CD4-positive, alpha-beta T cell (primary cell): ENCODE results near the gene TLCD3A. TPM values are rescaled to one million over a fixed set of nuclear protein-coding genes. Genes with fewer than 3 reads are reported as not detected.

Source experiments
- ATAC-seq: fragments of 200-7000 bp; cut with Tn5 transposase; one replicate; pipeline ENCODE4 v1.10.0; 2022; ENCODE audit warnings: mild to moderate bottlenecking; ENCODE audit not compliant: poor library complexity
- CTCF ChIA-PET: fragments of 350-600 bp; sonication (Branson Sonifier 250); formaldehyde crosslinking; loops from one replicate; lab custom pipeline; 2021; ENCODE audit warnings: antibody characterized with exemption, inconsistent platforms; lab: Charles Lee
- POLR2A ChIA-PET: fragments of 350-600 bp; sonication (Branson Sonifier 250); formaldehyde crosslinking; loops from one replicate; lab custom pipeline; 2021; ENCODE audit warnings: antibody characterized with exemption, inconsistent platforms; lab: Charles Lee
- DNase-seq, 14 experiments: peaks; one replicate each; pipeline ENCODE4 v3.0.0-alpha.2; 2013 to 2020; ENCODE audit warnings: mixed read lengths in 2 of 14
- H3K27ac ChIP-seq, 2 donors: one replicate each; pipeline versions ENCODE4 v1.5.1 to v1.7.0; 2013; ENCODE audit warnings: low read length in 2 of 2, low read depth in 1 of 2, mild to moderate bottlenecking in 1 of 2
- H3K27me3 ChIP-seq, 2 experiments: 1 replicate in 1 of 2; 2 replicates in 1 of 2; pipeline versions ENCODE4 v1.6.1 to v1.7.0; 2013; ENCODE audit warnings: low read length in 2 of 2, control low read depth in 1 of 2, mild to moderate bottlenecking in 1 of 2, moderate library complexity in 1 of 2; ENCODE audit not compliant: insufficient read depth in 2 of 2, control insufficient read depth in 1 of 2
- H3K36me3 ChIP-seq: one replicate; pipeline ENCODE4 v1.6.1; 2013; ENCODE audit warnings: low read length, control low read depth; ENCODE audit not compliant: insufficient read depth
- H3K4me1 ChIP-seq: one replicate; pipeline ENCODE4 v1.6.1; 2013; ENCODE audit warnings: low read length, control low read depth; ENCODE audit not compliant: insufficient read depth
- H3K4me3 ChIP-seq: one replicate; pipeline ENCODE4 v1.5.1; 2013; ENCODE audit warnings: mild to moderate bottlenecking, low read length, moderate library complexity
- H3K9me3 ChIP-seq, 2 experiments: 1 replicate in 1 of 2; 2 replicates in 1 of 2; pipeline versions ENCODE4 v1.6.1 to v1.7.0; 2013; ENCODE audit warnings: low read length in 2 of 2, mild to moderate bottlenecking in 2 of 2, control low read depth in 1 of 2, moderate library complexity in 1 of 2; ENCODE audit not compliant: control insufficient read depth in 1 of 2, insufficient read depth in 1 of 2
- H3K27ac Mint-ChIP-seq: one replicate; pipeline ENCODE4 v1.8.0; 2020; ENCODE audit warnings: mixed read lengths
- H3K27me3 Mint-ChIP-seq: one replicate; pipeline ENCODE4 v1.8.0; 2021; ENCODE audit warnings: mixed read lengths
- H3K36me3 Mint-ChIP-seq: one replicate; pipeline ENCODE4 v1.8.0; 2021; ENCODE audit warnings: low read depth, mixed read lengths
- H3K4me1 Mint-ChIP-seq: one replicate; pipeline ENCODE4 v1.8.0; 2021; ENCODE audit warnings: low read depth, mixed read lengths
- H3K4me3 Mint-ChIP-seq: one replicate; pipeline ENCODE4 v1.8.0; 2020; ENCODE audit warnings: mild to moderate bottlenecking, mixed read lengths
- H3K9me3 Mint-ChIP-seq: one replicate; pipeline ENCODE4 v1.8.0; 2020; ENCODE audit warnings: mixed read lengths
- intact Hi-C, 2 experiments: fragments of 100-400 bp; cut with DNase I in 1 of 2; cut with micrococcal nuclease in 1 of 2; formaldehyde crosslinking; loops; one replicate each; pipeline versions ENCODE4 v1.15.1 to v1.9.0; 2023 to 2025; cut with DNase I, micrococcal nuclease
- total RNA-seq, 174 experiments: library from RNA in 2 of 174; stranded (reverse) in 2 of 174; gene quantifications; one replicate each; pipeline ENCODE4 v1.2.3 and lab custom pipeline; 2021 to 2026
- TF ChIP-seq, protein P1 (sequence below): fragments of 200-600 bp; IDR thresholded peaks from one replicate; pipeline ENCODE4 v1.8.0; 2022; ENCODE audit warnings: antibody characterized with exemption, mild to moderate bottlenecking

Gene TLCD3A
- total RNA-seq, 2 experiments from 2014 or later, result 0.63 to 0.75 TPM

DNA sequence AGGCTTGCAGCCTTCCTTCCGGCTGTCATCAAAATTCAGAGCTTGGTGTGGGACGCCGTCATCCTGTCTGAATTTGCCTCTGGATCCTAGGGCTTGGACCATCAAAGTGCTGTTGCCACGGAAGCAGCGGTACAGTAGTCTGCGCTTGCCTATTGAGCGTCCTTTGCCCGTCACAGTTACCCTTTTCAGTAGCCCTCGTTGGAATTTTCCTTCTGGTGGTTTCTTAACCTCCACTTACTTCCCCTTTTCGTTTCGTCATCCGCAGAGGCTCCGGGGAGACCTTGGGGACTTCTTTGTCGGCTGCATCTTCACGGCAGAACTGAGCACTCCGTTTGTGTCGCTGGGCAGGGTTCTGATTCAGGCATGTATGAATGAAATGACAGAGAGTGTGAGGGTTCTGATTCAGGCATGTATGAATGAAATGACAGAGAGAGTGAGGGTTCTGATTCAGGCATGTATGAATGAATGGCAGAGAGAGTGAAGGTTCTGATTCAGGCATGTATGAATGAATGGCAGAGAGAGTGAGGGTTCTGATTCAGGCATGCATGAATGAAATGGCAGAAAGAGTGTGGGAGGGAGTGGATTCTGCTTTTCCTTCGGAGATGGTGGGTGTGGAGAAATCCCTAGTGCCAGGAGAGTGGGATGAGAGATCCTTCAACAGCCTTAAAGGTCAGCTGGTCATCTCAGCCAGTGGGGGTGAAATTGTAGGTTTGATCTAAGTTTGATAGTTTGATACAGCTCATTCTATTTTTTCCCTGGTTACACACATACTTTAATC lies 8.0 kb downstream of the TLCD3A start:
- POLR2A ChIA-PET, result no interaction called here
- intact Hi-C loops, result no loop called here

DNA sequence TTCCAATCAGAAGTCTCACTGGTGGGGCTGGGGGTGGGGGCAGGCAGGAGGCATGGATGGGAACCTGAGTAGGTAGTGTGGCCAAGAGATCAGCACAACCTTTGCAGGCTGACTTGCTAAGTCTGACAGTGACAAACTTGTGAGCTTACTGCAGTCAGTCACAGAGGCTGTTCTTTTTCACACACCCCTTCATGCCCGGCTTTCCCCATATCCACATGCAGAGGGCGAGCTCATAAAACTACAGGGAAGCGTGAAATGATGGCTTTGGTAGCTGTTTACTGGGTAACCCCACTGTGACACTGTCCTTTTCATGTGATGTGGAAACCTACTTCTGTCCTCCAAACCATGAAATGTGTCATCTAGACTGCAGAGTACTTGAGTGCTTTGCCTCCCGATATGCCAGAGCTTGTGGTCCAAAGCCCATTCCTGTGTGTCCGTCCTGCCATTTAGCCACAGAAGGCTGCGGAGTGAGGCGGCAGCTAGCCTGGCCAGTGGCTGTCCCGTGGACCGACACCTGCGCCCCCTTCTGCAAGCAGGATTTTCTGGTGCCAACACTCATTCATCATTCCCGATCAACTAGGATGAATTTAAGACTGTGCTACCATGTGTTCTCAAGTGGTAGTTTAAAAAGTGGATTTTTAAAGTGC lies 9.9 kb downstream of the TLCD3A start:
- Histone ChIP-seq H3K27me3 (no peaks in the 10 kb centered on the region), H3K36me3 (peaks cover 41% of the 10 kb centered on the region), H3K9me3 (no peaks in the 10 kb centered on the region), H3K27ac (no peak overlapping the region), H3K4me3 (no peak overlapping the region), H3K4me1 (peaks cover 4% of the 10 kb centered on the region)
- ATAC-seq (no peak), DNase-seq (no peak)
- H3K4me1 Mint-ChIP-seq, result peaks cover 8% of the 10 kb centered on the region
- no peak overlapping the region for H3K4me3 Mint-ChIP-seq
- CTCF ChIA-PET, result no interaction called here
- H3K36me3 Mint-ChIP-seq, result peaks cover 26% of the 10 kb centered on the region
- no peaks in the 10 kb centered on the region for H3K27me3 Mint-ChIP-seq
- peak overlapping the region; percentile 20 for H3K27ac Mint-ChIP-seq
- TF ChIP-seq, protein P1, sequence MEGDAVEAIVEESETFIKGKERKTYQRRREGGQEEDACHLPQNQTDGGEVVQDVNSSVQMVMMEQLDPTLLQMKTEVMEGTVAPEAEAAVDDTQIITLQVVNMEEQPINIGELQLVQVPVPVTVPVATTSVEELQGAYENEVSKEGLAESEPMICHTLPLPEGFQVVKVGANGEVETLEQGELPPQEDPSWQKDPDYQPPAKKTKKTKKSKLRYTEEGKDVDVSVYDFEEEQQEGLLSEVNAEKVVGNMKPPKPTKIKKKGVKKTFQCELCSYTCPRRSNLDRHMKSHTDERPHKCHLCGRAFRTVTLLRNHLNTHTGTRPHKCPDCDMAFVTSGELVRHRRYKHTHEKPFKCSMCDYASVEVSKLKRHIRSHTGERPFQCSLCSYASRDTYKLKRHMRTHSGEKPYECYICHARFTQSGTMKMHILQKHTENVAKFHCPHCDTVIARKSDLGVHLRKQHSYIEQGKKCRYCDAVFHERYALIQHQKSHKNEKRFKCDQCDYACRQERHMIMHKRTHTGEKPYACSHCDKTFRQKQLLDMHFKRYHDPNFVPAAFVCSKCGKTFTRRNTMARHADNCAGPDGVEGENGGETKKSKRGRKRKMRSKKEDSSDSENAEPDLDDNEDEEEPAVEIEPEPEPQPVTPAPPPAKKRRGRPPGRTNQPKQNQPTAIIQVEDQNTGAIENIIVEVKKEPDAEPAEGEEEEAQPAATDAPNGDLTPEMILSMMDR, result no peak
- intact Hi-C loops, result no loop called here
- H3K9me3 Mint-ChIP-seq, result no peaks in the 10 kb centered on the region
- POLR2A ChIA-PET, result interaction anchor here (0.9 kb wide), 1 partner anchor 39 kb away, joined by 3 read pairs; no protein-coding TSS in a partner anchor

More for the DNA sequence above, 8.0 kb downstream of the TLCD3A start:
- CTCF ChIA-PET, result interaction anchor here (0.5 kb wide), 1 partner anchor 19 kb away, joined by 3 read pairs; no protein-coding TSS in a partner anchor
- TF ChIP-seq, protein P1, result no peak
- H3K4me1 Mint-ChIP-seq, result peaks cover 8% of the 10 kb centered on the region
- H3K36me3 Mint-ChIP-seq, result peaks cover 13% of the 10 kb centered on the region
- Histone ChIP-seq H3K9me3 (no peaks in the 10 kb centered on the region), H3K4me3 (no peak overlapping the region), H3K36me3 (peaks cover 22% of the 10 kb centered on the region), H3K27ac (no peak overlapping the region), H3K27me3 (no peaks in the 10 kb centered on the region), H3K4me1 (peaks cover 4% of the 10 kb centered on the region)
- DNase-seq, result peak in 5 of 14 experiments; percentile 5 to 78 (median 28)
- H3K4me3 Mint-ChIP-seq, result peak overlapping the region; percentile 34
- peak; percentile 79 for ATAC-seq
- H3K27me3 Mint-ChIP-seq, result no peaks in the 10 kb centered on the region
- no peaks in the 10 kb centered on the region for H3K9me3 Mint-ChIP-seq
- H3K27ac Mint-ChIP-seq, result peak overlapping the region; percentile 72

DNA sequence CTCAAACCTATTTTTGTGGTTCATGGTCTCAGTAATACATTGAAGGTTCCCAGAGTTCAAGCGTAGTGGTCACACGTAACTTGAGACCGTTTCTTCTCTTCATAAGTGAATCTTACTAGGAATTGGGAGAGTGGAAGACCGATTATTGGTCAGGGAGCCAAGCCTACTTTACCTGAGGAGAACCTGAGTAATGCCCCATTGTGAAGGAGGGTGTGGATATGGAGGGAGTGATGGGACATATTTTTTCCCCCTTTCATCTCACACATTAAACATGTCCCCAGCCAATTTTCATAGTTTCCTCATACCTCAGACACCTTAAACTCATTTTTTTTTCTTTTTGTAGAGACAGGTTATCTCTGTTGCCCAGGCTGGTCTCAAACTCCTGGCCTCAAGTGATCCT lies 10.7 kb downstream of the TLCD3A start:
- intact Hi-C loops, result no loop called here
- no peak overlapping the region for H3K4me3 ChIP-seq
- CTCF ChIA-PET, result no interaction called here
- no peaks in the 10 kb centered on the region for H3K9me3 Mint-ChIP-seq
- TF ChIP-seq, protein P1, result no peak
- peaks cover 48% of the 10 kb centered on the region for H3K36me3 ChIP-seq
- no peak for DNase-seq
- peaks cover 4% of the 10 kb centered on the region for H3K4me1 ChIP-seq
- H3K27me3 ChIP-seq, result no peaks in the 10 kb centered on the region
- no peaks in the 10 kb centered on the region for H3K27me3 Mint-ChIP-seq
- H3K27ac ChIP-seq, result no peak overlapping the region
- H3K4me3 Mint-ChIP-seq, result no peak overlapping the region
- no peak for ATAC-seq
- H3K36me3 Mint-ChIP-seq, result peaks cover 34% of the 10 kb centered on the region
- no peaks in the 10 kb centered on the region for H3K9me3 ChIP-seq
- POLR2A ChIA-PET, result interaction anchor here (0.9 kb wide), 1 partner anchor 38 kb away, joined by 3 read pairs; no protein-coding TSS in a partner anchor
- peaks cover 13% of the 10 kb centered on the region for H3K4me1 Mint-ChIP-seq
- no peak overlapping the region for H3K27ac Mint-ChIP-seq
